GM21447 (cell line): ENCODE data around the gene TOMM40.
"Not testable (repeated sequence)": the region's sequence is repeated elsewhere in the genome, so short reads cannot be mapped to it uniquely, and the experiment has no call there.

Experiments used
- ATAC-seq: cut with Tn5 transposase; IDR thresholded peaks from one replicate; pipeline ENCODE4 v1.9.1; 2021; ENCODE audit not compliant: unreplicated experiment

TOMM40 gene

GRCh38 chr19:44891016-44891882 is at the start of gene TOMM40:
TSS of gene TOMM40 (plus strand) at chr19:44891254. CDS start at chr19:44891416, 162 bp downstream.
- peak; percentile 69 for ATAC-seq

- ATAC-seq: no peak
Observed at GRCh38 chr19:44845286-44845611, 45.8 kb upstream of the TOMM40 start.

GRCh38 chr19:44845612-44846454 is 45.2 kb upstream of the TOMM40 start, which contains the start of gene NECTIN2:
TSS of gene NECTIN2 (plus strand) at chr19:44846297. CDS start at chr19:44846526, 229 bp downstream.
- no peak for ATAC-seq

GRCh38 chr19:44846455-44847143 is 44.5 kb upstream of the TOMM40 start:
- no peak for ATAC-seq

GRCh38 chr19:44847144-44848035 is 43.7 kb upstream of the TOMM40 start:
- no peak for ATAC-seq

GRCh38 chr19:44848036-44848811 is 42.8 kb upstream of the TOMM40 start:
- ATAC-seq: no peak

GRCh38 chr19:44848812-44849447 is 42.1 kb upstream of the TOMM40 start:
- no peak for ATAC-seq

- ATAC-seq: no peak
Observed at GRCh38 chr19:44850641-44851109, 40.4 kb upstream of the TOMM40 start.

GRCh38 chr19:44851427-44851826 is 39.6 kb upstream of the TOMM40 start:
- ATAC-seq: no peak

GRCh38 chr19:44855606-44856005 is 35.4 kb upstream of the TOMM40 start:
- no peak for ATAC-seq

GRCh38 chr19:44856421-44857083 is 34.5 kb upstream of the TOMM40 start:
- no peak for ATAC-seq

GRCh38 chr19:44857837-44858236 is 33.2 kb upstream of the TOMM40 start:
- ATAC-seq: no peak

- not testable (repeated sequence) for ATAC-seq
Observed at GRCh38 chr19:44861576-44861975, 29.5 kb upstream of the TOMM40 start.

GRCh38 chr19:44863990-44864389 is 27.1 kb upstream of the TOMM40 start:
- ATAC-seq: no peak

GRCh38 chr19:44865196-44865767 is 25.8 kb upstream of the TOMM40 start:
- no peak for ATAC-seq

GRCh38 chr19:44866664-44867063 is 24.4 kb upstream of the TOMM40 start:
- no peak for ATAC-seq

- ATAC-seq: no peak
Observed at GRCh38 chr19:44867578-44867977, 23.5 kb upstream of the TOMM40 start.
